Activated T-helper 1 cell treated with anti-CD3 and anti-CD28 coated beads, Interleukin-2, amount 50 U/mL, for 16 hours (primary cell): Measurements from ENCODE around the gene NPEPL1.

Experiments used
- DNase-seq, 2 donors: peaks; one replicate each; pipeline ENCODE4 v3.0.0-alpha.2; 2020; ENCODE audit warnings: low read depth in 1 of 2, low spot score in 1 of 2

NPEPL1 gene

DNA sequence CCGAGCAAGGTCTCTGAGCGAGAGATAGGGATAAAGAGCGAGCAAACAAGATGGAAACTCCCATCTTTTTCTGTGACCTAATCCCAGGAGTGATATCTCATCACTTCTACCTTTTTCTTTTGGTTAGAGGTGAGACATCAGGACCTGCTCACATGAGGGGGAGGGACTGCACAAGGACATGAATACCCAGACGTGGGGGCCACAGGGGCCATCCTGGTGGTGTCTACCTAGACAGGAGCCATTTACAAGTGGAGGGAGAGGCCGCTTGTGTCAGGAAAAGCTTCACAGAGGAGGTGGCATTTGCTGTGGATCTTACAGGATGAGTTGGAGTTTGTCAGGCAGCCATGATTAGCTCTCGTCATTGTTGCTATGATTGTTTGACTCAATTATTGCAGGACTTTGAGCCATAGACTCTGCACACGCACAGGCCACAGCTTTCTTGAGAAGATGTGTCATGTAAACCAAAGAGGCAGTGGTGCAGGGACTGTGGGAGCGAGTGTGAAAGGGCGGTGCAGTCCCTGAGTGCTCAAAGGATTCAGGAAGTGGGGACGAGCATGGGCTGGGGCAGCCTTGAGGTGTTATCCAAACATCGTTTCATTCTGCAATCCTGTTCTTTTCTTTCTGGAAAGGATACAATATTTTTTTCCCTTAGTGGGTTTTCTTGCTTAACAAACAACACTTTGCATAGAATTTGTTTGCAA, 7.7 kb downstream of the NPEPL1 start:
- DNase-seq = no peak

DNA sequence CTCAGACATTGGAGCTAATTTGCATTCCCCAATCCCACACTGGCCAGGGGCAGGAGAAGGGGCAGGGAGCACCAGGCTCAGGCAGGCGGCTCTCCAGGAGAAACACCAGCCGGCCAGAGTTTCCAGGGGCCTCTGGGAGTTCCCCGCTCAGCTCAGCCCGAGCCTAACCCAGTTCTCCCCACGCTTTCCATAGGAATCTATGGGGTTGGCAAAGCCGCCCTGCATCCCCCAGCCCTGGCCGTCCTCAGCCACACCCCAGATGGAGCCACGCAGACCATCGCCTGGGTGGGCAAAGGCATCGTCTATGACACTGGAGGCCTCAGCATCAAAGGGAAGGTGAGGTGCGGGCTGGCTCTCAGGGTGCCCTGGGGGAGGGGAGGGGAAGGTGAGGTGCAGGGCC, 8.2 kb downstream of the NPEPL1 start:
- no peak for DNase-seq

DNA sequence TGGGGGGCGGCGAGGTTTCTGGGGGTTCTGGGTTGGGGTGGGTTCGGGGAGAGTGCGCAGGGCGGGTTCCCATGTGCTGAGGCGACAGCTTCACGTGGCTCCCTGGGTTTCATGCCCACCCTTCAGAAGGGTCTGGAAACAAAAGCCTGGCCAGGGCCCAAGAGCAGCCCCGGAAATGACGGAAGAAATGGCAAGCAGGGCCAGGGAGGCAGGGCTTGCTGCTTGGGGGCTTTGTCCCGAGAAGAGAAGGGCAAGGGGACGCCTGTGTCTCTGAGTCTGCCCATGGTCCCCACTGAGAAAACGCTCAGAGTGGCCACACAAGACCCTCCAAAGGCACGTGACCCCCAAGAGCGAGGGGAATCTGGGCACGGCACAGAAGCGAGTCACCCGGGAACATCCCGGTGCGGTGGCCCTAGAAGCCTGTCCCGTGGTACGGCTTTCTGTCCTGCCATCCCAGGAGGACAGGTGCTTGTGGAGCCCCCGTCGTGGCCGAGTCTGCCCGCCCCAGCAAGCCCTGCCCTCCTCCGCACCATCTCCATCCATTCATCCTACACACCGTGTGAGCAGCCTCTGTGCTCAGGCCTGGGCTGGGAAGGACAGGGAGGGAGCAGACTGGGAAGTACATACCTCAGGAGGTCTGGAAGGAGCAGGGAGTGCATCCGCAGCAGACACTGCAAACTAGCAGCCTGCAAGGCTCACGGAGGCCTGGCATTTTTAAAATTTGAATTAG, 9.0 kb downstream of the NPEPL1 start:
- no peak for DNase-seq

DNA sequence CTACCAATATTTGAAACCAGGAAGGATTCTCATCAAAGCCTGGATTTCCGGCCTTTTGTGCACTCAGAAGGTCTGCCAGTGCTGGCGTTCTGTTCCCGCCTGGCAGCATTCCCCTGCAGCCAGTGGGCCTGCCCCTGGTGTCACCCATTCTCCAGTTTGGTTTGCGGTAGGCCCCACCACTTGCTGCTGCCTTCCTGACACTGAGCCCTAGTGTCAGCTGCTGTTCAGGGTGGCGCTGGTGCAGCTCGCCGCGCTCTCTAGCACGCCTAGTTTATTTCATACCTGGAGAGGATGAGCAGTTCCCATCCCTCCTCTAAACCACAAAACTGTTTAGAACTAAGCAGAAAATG, 9.5 kb downstream of the NPEPL1 start:
- no peak for DNase-seq

DNA sequence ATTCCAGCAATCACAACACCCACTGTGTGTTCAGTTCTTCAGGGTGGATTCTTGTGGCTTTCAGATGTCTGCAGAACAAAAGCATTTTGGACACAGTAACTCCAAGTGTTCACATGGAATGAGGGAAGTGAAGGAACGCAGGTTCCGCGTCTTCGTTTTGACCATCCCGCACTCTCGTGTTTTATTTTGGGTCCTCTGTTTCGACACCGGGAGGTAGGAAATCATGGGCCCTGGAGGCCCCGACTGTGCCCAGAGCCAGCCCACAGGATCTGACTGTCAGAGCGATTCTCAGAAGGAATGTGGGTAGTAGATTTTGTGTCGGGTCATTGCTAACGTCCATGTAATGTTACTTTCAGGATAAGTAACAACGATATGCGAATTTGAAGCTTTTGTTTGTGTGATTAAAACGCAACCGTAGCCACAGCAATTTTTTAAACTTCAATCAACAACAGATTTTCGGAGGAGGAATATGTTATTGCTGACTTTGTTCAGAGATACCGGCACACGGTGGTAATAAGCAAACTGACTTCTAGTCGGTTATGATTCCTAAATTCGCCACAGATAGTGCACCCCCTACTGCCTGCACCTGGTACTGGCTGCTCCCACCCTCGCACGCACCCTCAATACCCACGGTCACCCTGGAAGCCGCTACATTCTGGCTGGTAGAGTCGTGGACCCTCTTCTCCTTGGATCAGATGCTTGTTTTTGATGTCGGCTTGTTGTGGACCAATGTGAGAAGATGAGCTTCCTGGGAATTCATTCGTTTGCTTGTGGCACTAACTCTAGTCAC, 10.5 kb downstream of the NPEPL1 start:
- no peak for DNase-seq

DNA sequence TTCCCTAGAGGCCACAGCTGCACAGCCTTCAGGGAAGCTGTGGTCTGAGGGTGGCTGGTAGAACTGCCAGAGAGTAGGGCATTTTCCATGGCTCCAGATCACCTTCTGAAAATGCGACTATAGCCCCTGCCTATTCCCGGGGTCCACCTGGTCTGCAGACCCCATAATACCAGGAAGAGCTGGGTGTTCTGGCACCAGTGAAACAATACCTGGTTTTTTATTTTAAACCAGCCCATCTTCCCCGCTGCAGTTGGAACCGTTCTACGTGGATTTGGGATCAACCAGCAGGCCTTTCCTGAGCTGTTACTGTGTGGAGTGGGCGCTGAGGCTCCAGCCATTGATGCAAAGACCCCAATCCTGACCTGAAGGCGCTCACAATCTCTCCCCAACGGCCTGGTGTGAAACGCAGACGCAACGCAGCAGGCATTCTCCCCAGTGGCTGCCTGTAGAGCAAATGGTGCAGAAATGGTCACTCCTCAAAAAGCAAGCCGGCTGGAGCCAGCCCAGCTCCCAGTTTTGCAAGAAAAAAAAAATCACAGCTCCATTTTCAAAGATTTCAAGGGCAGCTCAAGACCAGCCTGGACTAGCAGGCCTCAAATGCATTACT, 11.3 kb downstream of the NPEPL1 start:
- no peak for DNase-seq

DNA sequence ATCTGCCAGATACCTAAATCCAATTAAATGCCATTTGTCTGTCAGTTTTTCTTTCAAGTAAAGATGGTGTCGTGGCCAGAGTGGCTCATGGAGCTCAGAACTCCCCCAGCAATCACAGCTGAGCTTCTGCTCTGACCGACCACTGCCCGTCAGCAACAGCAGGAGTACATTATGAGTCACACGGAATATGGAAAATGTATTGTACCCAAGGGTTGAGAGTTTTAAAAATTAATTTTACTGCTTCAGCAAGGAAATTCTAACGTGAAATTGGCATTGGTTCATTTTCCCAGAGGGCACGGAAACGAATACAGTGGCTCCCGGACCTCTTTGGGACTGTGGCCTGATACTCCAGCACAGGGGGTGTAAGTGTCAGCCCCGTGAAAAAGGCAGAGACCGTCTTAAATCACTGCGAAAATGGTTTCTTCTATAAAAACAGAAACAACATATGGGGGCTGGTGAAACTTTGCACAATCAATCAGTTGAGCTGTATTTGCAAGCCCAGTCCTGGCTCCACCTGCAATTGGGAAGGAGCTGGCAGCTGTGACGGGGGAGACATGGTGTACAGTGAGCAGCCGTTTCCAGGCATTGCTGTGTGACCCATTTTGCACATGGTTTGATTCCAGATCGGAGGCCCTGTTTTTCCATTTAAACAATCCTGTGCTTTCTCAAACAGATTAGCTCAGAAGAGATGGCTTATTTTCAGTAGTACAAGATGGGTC, 12.8 kb downstream of the NPEPL1 start:
- no peak for DNase-seq

DNA sequence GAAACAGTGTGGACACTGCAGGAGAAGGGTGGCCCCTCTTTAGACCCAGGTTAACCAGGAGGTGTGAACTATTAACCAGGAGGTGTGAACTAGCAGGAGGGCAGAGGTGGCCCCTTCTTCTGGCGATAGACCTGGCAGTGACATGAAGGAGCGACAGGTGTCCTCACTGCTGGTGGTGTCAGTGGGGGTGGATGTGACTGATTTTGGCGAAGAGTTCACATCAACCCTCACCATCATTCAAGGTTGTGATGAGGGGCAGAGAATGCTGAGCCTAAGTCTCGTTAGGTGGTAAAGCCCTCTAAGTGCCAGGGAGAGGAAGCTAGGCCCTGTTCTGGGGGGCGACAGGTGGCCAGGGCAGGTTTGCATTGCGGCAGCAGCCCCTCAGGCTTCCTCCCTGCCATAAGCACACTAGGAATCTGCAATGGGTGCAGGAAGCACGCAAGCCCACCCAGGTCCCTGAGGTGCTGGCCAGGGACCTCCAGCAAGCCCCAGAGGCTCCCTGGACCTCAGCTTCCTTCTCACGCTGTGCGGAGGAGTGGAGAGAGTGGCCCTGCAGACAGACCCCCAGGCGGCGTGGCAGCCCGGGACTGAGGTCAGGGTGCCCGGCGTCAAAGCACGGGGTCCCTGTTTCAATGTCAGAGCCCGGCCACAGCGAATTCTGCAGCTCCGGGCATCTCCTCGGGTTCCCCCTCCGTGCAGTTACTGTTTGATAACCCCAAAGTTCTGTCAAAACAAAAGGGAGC, 13.7 kb downstream of the NPEPL1 start:
- no peak for DNase-seq

DNA sequence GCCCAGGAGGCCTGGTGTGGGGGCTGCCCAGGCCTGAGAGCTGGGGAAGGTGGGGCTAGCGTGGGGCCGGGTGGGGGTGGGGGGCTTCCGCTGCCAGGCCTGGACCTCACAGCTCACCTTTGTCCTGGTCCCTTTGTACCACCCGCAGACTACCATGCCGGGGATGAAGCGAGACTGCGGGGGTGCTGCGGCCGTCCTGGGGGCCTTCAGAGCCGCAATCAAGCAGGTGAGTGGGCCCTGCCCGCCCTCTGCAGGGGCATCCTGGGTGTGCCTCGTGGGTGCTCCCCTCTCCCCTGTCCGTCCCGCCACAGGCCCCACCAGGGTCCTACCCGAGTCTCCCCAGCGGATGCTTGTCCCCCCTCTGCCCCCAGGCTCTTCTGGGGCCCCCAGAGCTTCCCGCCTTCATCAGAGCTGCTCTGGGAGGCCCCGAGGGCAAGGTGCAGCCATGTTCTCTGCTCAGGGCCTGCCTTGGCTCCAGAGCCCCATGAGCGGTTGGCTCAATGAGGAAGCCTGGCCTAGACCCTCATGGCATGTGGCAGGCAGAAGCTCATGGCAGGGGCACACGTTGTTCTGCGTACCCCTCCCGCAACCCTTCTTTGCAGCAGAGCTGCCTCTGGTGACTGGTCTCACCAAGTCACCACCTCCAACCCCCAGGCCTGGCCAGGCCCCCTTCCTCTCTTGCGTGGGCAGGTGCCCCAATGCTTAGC, 14.5 kb downstream of the NPEPL1 start:
- DNase-seq = no peak

DNA sequence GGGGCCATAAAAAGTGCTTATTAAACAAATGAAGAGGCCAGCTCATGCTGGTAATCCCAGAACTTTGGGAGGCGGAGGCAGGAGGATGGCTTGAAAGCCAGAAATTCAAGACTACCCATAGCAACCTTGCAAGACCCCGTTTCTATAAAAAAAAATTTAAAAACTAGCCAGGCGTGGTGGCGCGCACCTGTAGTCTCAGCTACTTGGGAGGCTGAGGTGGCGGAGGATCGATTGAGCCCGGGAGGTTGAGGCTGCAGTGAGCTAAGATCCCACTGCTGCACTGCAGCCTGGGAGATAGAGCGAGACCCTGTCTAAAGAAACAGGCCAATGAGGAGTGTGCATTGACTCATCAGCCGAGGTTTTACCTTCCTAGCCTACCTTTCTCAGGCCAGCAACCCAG, 15.2 kb downstream of the NPEPL1 start:
- no peak for DNase-seq

DNA sequence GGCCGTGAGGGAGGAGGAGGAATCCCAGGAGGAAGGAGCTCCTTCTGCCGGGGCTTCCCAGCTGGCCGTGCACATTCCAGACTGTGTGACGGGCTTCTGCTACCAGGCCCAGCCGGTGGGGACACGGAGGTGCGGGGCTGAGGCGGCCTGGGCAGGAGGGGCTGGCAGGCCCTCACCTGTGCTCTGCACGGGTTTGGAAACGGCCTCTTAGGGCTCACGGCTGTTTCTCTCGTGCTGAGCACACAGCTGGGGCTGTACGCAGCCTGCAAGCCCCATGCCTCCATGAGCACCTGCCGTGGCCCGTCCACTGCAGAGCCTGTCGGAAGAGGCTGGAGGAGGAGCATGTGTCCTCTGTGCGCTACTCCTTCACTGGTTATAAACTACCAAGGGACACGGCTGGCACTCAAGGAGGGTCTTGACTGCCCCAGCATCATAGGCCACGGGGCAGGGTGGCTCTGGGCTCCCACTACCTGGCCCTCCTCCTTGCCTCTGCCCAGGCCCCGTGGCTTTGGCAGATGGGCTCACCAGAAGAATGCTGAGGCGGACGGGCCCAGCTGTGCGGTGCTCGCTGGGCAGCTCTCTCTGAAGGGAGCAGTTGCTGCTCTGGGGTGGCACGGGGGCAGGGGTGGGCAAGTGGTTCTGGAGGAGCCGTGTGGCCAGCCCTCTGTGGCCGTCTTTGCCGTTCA, 15.8 kb downstream of the NPEPL1 start:
- DNase-seq = no peak

DNA sequence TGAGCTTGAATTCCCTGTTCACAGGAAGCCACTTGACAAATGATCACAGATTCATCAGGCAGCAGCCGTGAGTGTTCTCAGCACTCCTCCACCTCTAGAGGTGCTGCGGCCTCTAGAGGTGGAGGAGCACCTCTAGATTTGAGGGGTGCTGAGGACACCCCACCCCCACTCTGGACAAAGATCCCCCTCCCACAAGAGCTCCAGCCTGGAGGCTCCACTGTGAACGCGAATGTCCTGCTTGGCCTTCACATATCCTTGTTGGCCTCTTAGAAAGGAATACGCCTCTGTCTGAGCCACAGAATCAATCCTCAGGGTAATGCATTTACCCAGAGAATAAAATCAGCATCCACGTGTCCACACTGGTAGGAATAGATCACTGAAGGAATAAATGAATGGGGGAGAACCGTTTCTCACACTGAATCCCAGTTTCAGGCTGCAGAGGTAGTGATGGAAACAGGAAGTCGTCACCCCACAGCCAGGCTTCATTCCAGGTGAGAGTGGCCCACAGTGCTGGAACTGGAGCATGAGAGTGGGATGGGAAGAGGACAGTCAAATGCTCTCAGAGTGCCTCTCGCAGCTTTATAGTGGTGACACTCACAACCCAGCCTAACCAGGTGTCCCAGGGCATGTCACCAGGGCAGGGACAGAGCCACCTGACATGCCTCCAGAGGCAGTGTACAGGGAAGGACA, 16.6 kb downstream of the NPEPL1 start:
- DNase-seq = no peak

DNA sequence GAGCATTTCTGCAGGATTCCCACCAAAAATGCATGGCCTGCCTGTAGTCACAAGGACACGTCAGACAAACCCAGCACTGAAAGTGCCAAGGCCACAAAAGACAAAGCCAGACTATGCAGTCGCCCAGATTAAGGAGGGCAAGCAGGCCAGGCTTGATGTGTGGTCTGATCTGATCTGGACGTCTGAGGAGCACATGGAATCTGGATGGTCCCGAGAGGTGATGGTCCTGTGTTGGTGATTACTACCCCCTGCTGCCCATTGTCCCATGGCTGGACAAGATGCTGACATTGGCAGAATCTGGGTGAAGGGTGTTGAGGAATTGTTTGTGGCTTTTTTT, 17.1 kb downstream of the NPEPL1 start:
- no peak for DNase-seq

DNA sequence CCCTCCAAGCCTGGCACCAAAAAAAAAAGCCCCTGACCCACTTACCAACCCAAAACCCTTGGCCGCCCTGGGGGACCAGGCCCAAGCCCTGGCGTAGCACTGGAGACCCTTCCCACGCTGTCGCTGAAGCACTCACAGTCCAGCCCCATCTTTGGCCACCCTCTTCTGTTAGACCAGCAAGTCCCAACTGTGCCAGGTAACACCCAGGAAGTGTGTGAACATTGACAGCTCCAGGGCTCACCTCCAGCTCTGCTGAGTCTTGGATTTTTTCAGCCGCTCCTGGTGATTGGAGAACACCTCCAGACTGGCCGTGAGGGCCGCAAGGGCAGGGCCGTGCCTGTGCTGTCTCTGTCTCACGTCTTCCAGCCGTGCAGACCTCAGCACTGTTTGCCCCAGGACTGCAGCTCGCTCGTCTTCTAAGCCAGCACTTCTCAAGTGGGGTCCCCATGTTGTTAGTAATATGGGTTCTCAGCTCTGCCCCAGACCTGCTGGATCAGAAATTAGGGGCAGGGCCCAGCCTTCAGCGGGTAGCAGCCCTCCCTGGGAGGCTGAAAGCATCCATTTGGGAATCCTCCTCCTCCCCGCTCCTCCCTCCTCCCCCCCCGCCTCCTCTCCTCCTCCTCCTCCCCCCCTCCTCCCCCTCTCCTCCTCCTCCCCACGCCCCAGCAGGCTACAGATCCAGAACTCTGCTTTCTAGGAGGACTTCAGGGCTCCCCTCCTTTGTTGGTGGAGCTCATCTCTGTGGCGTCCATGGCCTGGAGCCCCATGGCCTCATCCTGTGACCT, 18.1 kb downstream of the NPEPL1 start:
- DNase-seq = no peak

DNA sequence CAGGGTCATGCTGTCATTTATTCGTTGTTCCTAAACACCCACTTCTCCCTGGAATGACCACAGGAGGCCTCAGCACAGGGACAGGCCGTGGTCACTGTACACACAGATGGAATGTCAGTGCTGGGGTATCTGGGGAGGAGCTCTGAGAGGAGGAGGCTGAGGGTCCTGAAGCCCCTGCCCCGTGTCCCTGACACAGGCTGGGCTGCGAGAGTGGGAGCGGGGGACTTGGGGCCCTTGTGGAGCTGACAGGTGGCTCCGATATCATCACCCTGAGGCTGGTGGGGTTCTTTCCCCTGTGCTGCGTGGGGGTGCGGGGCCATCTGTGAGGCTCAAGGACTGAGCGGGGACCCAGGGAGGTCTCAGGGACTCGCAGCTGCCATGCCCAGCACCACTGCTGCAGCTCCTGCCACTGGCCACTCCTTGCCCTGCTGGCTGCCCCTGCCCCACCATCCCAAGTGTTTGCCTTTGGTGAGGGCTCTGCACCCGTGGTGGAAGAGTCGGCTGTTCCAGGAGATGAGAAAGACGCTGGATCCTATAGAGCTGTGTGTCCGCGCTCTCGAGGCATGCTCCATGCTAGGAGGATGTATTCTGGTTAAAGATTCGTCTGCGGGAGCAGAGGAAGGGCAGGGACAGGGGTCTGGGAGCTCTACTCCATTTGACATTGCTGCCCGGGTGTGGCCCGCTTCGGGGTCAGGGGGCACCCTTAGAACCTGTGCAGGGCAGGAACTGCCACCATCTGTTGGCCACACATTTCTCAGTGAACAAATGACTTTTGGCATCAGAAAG, 18.9 kb downstream of the NPEPL1 start:
- DNase-seq = no peak

DNA sequence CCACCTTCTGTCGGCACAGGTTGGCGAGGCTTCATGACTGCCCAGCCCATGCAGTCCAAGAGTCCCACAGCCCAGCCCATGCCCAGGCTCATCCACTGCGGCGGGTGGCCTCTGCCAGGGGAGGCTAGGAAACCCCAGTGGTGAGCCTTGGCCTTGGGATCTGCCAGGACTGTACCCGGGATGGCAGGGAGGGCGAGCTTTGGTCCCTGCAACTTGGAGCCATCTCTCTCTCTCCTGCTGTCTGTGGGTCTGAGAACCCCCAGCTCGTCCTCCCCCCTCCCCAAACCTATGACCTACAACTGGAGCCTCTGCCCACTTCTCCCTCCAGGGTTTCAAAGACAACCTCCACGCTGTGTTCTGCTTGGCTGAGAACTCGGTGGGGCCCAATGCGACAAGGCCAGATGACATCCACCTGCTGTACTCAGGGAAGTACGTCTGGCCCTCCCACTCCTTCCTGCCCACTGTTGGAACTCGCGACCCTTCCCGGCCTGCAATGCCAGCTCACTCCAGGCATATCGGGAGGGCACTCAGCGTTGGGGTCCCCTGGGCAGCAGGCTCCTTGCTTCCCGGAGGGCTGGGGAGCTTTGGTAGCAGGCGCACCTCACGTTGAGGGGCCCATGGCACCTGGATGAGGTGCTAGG, 19.7 kb downstream of the NPEPL1 start:
- no peak for DNase-seq
